Measurements from ENCODE around the gene NR5A2.

Gene NR5A2

GRCh38 chr1:200040481-200041138, 13.1 kb downstream of the NR5A2 start:
- Histone ChIP-seq H3K27me3 (ENCODE audit: control insufficient read depth in 2 of 2, insufficient read depth in 2 of 2, low read length in 2 of 2) (peaks cover 12 to 17% of the 10 kb centered on the region in 2 donors), H3K4me3 (ENCODE audit: low read length in 2 of 2) (peak overlapping the region; percentile 81 to 83), H3K36me3 (ENCODE audit: control insufficient read depth in 2 of 2, insufficient read depth in 2 of 2, low read length in 2 of 2) (no peaks in the 10 kb centered on the region), H3K9me3 (ENCODE audit: control insufficient read depth in 2 of 2, low read length in 2 of 2) (no peaks in the 10 kb centered on the region), H3K9ac (ENCODE audit: low read depth in 1 of 2, low read length in 2 of 2) (peak overlapping the region; percentile 79 to 92), H3K4me1 (ENCODE audit: control insufficient read depth in 2 of 2, insufficient read depth in 2 of 2, low read length in 2 of 2) (peaks cover 12 to 35% of the 10 kb centered on the region in 2 donors), H3K27ac (ENCODE audit: low read depth in 2 of 2, low read length in 2 of 2) (peak overlapping the region; percentile 85 to 88)

GRCh38 chr1:200041337-200042118, 14.0 kb downstream of the NR5A2 start:
- no peaks in the 10 kb centered on the region for H3K36me3 ChIP-seq (ENCODE audit: control insufficient read depth in 2 of 2, insufficient read depth in 2 of 2, low read length in 2 of 2)
- H3K9ac ChIP-seq (ENCODE audit: low read depth in 1 of 2, low read length in 2 of 2), result peak overlapping the region; percentile 52 to 92
- peak overlapping the region; percentile 81 to 83 for H3K4me3 ChIP-seq (ENCODE audit: low read length in 2 of 2)
- peaks cover 9 to 26% of the 10 kb centered on the region in 2 donors for H3K4me1 ChIP-seq (ENCODE audit: control insufficient read depth in 2 of 2, insufficient read depth in 2 of 2, low read length in 2 of 2)
- peaks cover 13 to 15% of the 10 kb centered on the region in 2 donors for H3K27me3 ChIP-seq (ENCODE audit: control insufficient read depth in 2 of 2, insufficient read depth in 2 of 2, low read length in 2 of 2)
- H3K27ac ChIP-seq (ENCODE audit: low read depth in 2 of 2, low read length in 2 of 2), result peak overlapping the region; percentile 75 to 88
- no peaks in the 10 kb centered on the region for H3K9me3 ChIP-seq (ENCODE audit: control insufficient read depth in 2 of 2, low read length in 2 of 2)

- Histone ChIP-seq H3K27me3 (ENCODE audit: control insufficient read depth in 2 of 2, insufficient read depth in 2 of 2, low read length in 2 of 2) (peaks cover 12 to 13% of the 10 kb centered on the region in 2 donors), H3K36me3 (ENCODE audit: control insufficient read depth in 2 of 2, insufficient read depth in 2 of 2, low read length in 2 of 2) (peaks cover 0 to under 1% of the 10 kb centered on the region in 2 donors), H3K9ac (ENCODE audit: low read depth in 1 of 2, low read length in 2 of 2) (peak overlapping the region; percentile 77 to 92), H3K27ac (ENCODE audit: low read depth in 2 of 2, low read length in 2 of 2) (peak overlapping the region; percentile 78 to 88), H3K4me3 (ENCODE audit: low read length in 2 of 2) (peak overlapping the region; percentile 81 to 83), H3K9me3 (ENCODE audit: control insufficient read depth in 2 of 2, low read length in 2 of 2) (no peaks in the 10 kb centered on the region), H3K4me1 (ENCODE audit: control insufficient read depth in 2 of 2, insufficient read depth in 2 of 2, low read length in 2 of 2) (peaks cover 9 to 20% of the 10 kb centered on the region in 2 donors)
Observed at GRCh38 chr1:200042119-200042551, 14.6 kb downstream of the NR5A2 start.

- Histone ChIP-seq H3K27ac (ENCODE audit: low read depth in 2 of 2, low read length in 2 of 2) (peak overlapping the region; percentile 78 to 88), H3K4me1 (ENCODE audit: control insufficient read depth in 2 of 2, insufficient read depth in 2 of 2, low read length in 2 of 2) (peaks cover 6 to 16% of the 10 kb centered on the region in 2 donors), H3K9me3 (ENCODE audit: control insufficient read depth in 2 of 2, low read length in 2 of 2) (no peaks in the 10 kb centered on the region), H3K9ac (ENCODE audit: low read depth in 1 of 2, low read length in 2 of 2) (peak overlapping the region; percentile 77 to 92), H3K4me3 (ENCODE audit: low read length in 2 of 2) (peak overlapping the region; percentile 81 to 83), H3K36me3 (ENCODE audit: control insufficient read depth in 2 of 2, insufficient read depth in 2 of 2, low read length in 2 of 2) (peaks cover 0 to 4% of the 10 kb centered on the region in 2 donors), H3K27me3 (ENCODE audit: control insufficient read depth in 2 of 2, insufficient read depth in 2 of 2, low read length in 2 of 2) (peaks cover 12 to 13% of the 10 kb centered on the region in 2 donors)
Observed at GRCh38 chr1:200042552-200043335, 15.2 kb downstream of the NR5A2 start.

- Histone ChIP-seq H3K9me3 (ENCODE audit: control insufficient read depth in 2 of 2, low read length in 2 of 2) (no peaks in the 10 kb centered on the region), H3K9ac (ENCODE audit: low read depth in 1 of 2, low read length in 2 of 2) (peak overlapping the region; percentile 77 to 92), H3K36me3 (ENCODE audit: control insufficient read depth in 2 of 2, insufficient read depth in 2 of 2, low read length in 2 of 2) (peaks cover 4 to 8% of the 10 kb centered on the region in 2 donors), H3K27me3 (ENCODE audit: control insufficient read depth in 2 of 2, insufficient read depth in 2 of 2, low read length in 2 of 2) (peaks cover 12 to 13% of the 10 kb centered on the region in 2 donors), H3K4me3 (ENCODE audit: low read length in 2 of 2) (peak overlapping the region; percentile 81 to 83), H3K4me1 (ENCODE audit: control insufficient read depth in 2 of 2, insufficient read depth in 2 of 2, low read length in 2 of 2) (peaks cover 6 to 16% of the 10 kb centered on the region in 2 donors), H3K27ac (ENCODE audit: low read depth in 2 of 2, low read length in 2 of 2) (peak overlapping the region; percentile 78 to 88)
Observed at GRCh38 chr1:200043336-200043668, 15.8 kb downstream of the NR5A2 start.

- H3K27ac ChIP-seq (ENCODE audit: low read depth in 2 of 2, low read length in 2 of 2), result no peak overlapping the region
- peaks cover 7% of the 10 kb centered on the region in 2 donors for H3K27me3 ChIP-seq (ENCODE audit: control insufficient read depth in 2 of 2, insufficient read depth in 2 of 2, low read length in 2 of 2)
- no peak overlapping the region for H3K4me3 ChIP-seq (ENCODE audit: low read length in 2 of 2)
- peaks cover 10 to 19% of the 10 kb centered on the region in 2 donors for H3K36me3 ChIP-seq (ENCODE audit: control insufficient read depth in 2 of 2, insufficient read depth in 2 of 2, low read length in 2 of 2)
- peak overlapping the region in 1 of 2 donors; percentile 34 for H3K9ac ChIP-seq (ENCODE audit: low read depth in 1 of 2, low read length in 2 of 2)
- peaks cover 2 to 7% of the 10 kb centered on the region in 2 donors for H3K4me1 ChIP-seq (ENCODE audit: control insufficient read depth in 2 of 2, insufficient read depth in 2 of 2, low read length in 2 of 2)
- no peaks in the 10 kb centered on the region for H3K9me3 ChIP-seq (ENCODE audit: control insufficient read depth in 2 of 2, low read length in 2 of 2)
Observed at GRCh38 chr1:200046115-200046514, 18.6 kb downstream of the NR5A2 start.

- Histone ChIP-seq H3K4me1 (ENCODE audit: control insufficient read depth in 2 of 2, insufficient read depth in 2 of 2, low read length in 2 of 2) (peaks cover 0 to 2% of the 10 kb centered on the region in 2 donors), H3K27ac (ENCODE audit: low read depth in 2 of 2, low read length in 2 of 2) (no peak overlapping the region), H3K27me3 (ENCODE audit: control insufficient read depth in 2 of 2, insufficient read depth in 2 of 2, low read length in 2 of 2) (peaks cover 0 to 3% of the 10 kb centered on the region in 2 donors), H3K36me3 (ENCODE audit: control insufficient read depth in 2 of 2, insufficient read depth in 2 of 2, low read length in 2 of 2) (peaks cover 10 to 19% of the 10 kb centered on the region in 2 donors), H3K9me3 (ENCODE audit: control insufficient read depth in 2 of 2, low read length in 2 of 2) (no peaks in the 10 kb centered on the region), H3K4me3 (ENCODE audit: low read length in 2 of 2) (no peak overlapping the region), H3K9ac (ENCODE audit: low read depth in 1 of 2, low read length in 2 of 2) (no peak overlapping the region)
Observed at GRCh38 chr1:200048244-200048643, 20.7 kb downstream of the NR5A2 start.

- peaks cover 0 to 2% of the 10 kb centered on the region in 2 donors for H3K4me1 ChIP-seq (ENCODE audit: control insufficient read depth in 2 of 2, insufficient read depth in 2 of 2, low read length in 2 of 2)
- no peak overlapping the region for H3K27ac ChIP-seq (ENCODE audit: low read depth in 2 of 2, low read length in 2 of 2)
- no peak overlapping the region for H3K4me3 ChIP-seq (ENCODE audit: low read length in 2 of 2)
- H3K9ac ChIP-seq (ENCODE audit: low read depth in 1 of 2, low read length in 2 of 2), result no peak overlapping the region
- H3K27me3 ChIP-seq (ENCODE audit: control insufficient read depth in 2 of 2, insufficient read depth in 2 of 2, low read length in 2 of 2), result peaks cover 0 to 3% of the 10 kb centered on the region in 2 donors
- H3K36me3 ChIP-seq (ENCODE audit: control insufficient read depth in 2 of 2, insufficient read depth in 2 of 2, low read length in 2 of 2), result peaks cover 10 to 19% of the 10 kb centered on the region in 2 donors
- no peaks in the 10 kb centered on the region for H3K9me3 ChIP-seq (ENCODE audit: control insufficient read depth in 2 of 2, low read length in 2 of 2)
Observed at GRCh38 chr1:200049810-200050209, 22.3 kb downstream of the NR5A2 start.

GRCh38 chr1:200051620-200052019, 24.1 kb downstream of the NR5A2 start:
- H3K4me3 ChIP-seq (ENCODE audit: low read length in 2 of 2), result no peak overlapping the region
- peaks cover 15 to 24% of the 10 kb centered on the region in 2 donors for H3K36me3 ChIP-seq (ENCODE audit: control insufficient read depth in 2 of 2, insufficient read depth in 2 of 2, low read length in 2 of 2)
- no peaks in the 10 kb centered on the region for H3K4me1 ChIP-seq (ENCODE audit: control insufficient read depth in 2 of 2, insufficient read depth in 2 of 2, low read length in 2 of 2)
- no peak overlapping the region for H3K27ac ChIP-seq (ENCODE audit: low read depth in 2 of 2, low read length in 2 of 2)
- no peaks in the 10 kb centered on the region for H3K27me3 ChIP-seq (ENCODE audit: control insufficient read depth in 2 of 2, insufficient read depth in 2 of 2, low read length in 2 of 2)
- no peaks in the 10 kb centered on the region for H3K9me3 ChIP-seq (ENCODE audit: control insufficient read depth in 2 of 2, low read length in 2 of 2)
- H3K9ac ChIP-seq (ENCODE audit: low read depth in 1 of 2, low read length in 2 of 2), result no peak overlapping the region
